Stimulated activated memory B cell treated with anti-CD40 and anti-IgM and Interleukin-4, amounts not matched to agents 10 μg/mL and 1 μg/mL and 100 μg/mL, for 72 hours (primary cell): Measurements from ENCODE around the gene KATNIP.

ENCODE experiments used
- ATAC-seq: fragments of 150-1000 bp; cut with Tn5 transposase; 2 replicates; pipeline ENCODE4 v1.10.0; 2021
- H3K27ac Mint-ChIP-seq: one replicate; pipeline ENCODE4 v1.8.0; 2022; ENCODE audit warnings: mild to moderate bottlenecking, mixed read lengths
- H3K27me3 Mint-ChIP-seq: one replicate; pipeline ENCODE4 v1.8.0; 2022; ENCODE audit warnings: mixed read lengths
- H3K36me3 Mint-ChIP-seq: one replicate; pipeline ENCODE4 v1.8.0; 2022; ENCODE audit warnings: mixed read lengths
- H3K4me1 Mint-ChIP-seq: one replicate; pipeline ENCODE4 v1.8.0; 2022; ENCODE audit warnings: mixed read lengths
- H3K4me3 Mint-ChIP-seq: one replicate; pipeline ENCODE4 v1.8.0; 2022; ENCODE audit warnings: mild to moderate bottlenecking, moderate library complexity, mixed read lengths
- H3K9me3 Mint-ChIP-seq: one replicate; pipeline ENCODE4 v1.8.0; 2022; ENCODE audit warnings: mixed read lengths

Gene KATNIP

DNA sequence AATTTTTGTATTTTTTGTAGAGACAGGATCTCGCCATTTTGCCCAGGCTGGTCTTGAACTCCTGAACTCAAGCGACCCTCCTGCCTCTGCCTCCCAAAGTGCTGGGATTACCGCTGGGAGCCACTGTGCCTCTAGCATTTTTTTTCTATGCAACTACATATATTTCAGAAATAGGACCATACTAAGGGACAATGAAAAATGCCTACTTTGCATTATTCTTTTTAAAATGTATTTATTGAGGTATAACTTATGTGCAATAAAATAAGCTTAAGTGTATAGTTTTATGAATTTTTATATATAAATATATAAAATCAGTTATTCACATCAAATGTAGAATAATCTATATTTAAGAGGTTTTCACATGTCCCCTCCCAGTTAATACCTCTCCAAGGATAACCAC, 38.1 kb downstream of the KATNIP start:
- peaks cover 8% of the 10 kb centered on the region for H3K9me3 Mint-ChIP-seq
- H3K4me3 Mint-ChIP-seq, result no peak overlapping the region
- no peaks in the 10 kb centered on the region for H3K27me3 Mint-ChIP-seq
- no peak for ATAC-seq
- no peaks in the 10 kb centered on the region for H3K4me1 Mint-ChIP-seq
- H3K36me3 Mint-ChIP-seq, result peaks cover 72% of the 10 kb centered on the region
- H3K27ac Mint-ChIP-seq, result no peak overlapping the region

DNA sequence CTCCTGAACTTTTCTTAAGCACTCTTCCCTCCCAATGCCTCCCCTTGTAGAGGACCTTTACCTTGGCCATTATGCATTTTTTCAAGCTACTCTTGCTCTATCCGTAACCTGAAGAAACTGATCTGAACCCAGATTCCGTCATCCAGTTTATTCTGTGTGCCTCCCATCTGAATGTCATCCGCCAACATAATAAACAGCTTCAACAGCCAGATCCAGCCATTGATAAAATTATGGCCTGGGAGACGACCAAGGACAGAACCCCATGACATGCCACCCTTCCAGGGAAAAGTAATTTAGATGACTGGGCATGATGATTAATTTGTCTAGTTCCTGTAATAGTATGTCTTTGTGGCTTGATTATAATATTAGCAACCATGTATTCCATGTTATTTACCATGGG, 41.9 kb downstream of the KATNIP start:
- H3K27me3 Mint-ChIP-seq, result no peaks in the 10 kb centered on the region
- H3K27ac Mint-ChIP-seq, result no peak overlapping the region
- no peaks in the 10 kb centered on the region for H3K9me3 Mint-ChIP-seq
- H3K4me1 Mint-ChIP-seq, result no peaks in the 10 kb centered on the region
- H3K36me3 Mint-ChIP-seq, result peaks cover 44% of the 10 kb centered on the region
- ATAC-seq, result no peak
- H3K4me3 Mint-ChIP-seq, result no peak overlapping the region

DNA sequence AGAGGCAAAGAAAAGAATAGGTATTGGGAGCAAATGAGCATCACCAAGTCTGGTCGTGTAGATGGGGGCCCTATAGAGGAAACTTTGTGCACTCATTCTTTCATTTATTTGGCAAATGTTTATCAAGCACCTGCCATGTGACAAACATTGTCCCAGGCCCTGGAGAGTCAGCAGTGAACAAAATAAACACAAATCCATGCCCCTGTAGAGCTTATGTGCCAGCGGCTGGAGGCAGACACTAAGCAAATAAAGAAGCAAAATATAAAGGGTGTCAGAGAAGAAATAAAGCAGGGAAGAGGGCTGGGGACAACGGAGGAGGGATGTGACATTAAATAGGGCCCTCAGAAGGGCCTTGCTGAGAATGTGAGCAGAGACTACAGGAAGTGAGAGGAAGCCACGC, 45.5 kb downstream of the KATNIP start:
- H3K4me3 Mint-ChIP-seq, result no peak overlapping the region
- ATAC-seq, result no peak
- no peaks in the 10 kb centered on the region for H3K9me3 Mint-ChIP-seq
- no peak overlapping the region for H3K27ac Mint-ChIP-seq
- H3K4me1 Mint-ChIP-seq, result no peaks in the 10 kb centered on the region
- H3K27me3 Mint-ChIP-seq, result no peaks in the 10 kb centered on the region
- H3K36me3 Mint-ChIP-seq, result peaks cover 23% of the 10 kb centered on the region

DNA sequence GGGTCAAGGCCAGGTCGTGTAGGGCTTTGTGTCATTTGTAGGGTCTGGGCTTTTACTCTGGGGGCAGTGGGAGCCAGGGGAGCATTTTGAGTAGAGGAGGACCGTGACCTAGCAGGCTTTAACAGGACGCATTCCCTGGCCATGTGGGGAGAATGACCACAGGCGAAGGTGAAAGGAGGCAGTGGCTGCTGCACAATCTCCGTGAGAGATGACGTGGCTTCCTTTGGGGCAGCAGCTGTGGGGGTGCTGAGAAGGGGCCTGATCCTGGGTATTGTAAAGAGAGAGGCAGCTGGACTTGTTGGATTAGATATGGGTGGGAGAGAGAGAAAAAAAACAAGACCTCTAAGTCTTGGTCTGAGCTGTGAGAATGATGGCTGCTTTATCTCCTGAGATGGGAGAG, 46.0 kb downstream of the KATNIP start:
- no peak for ATAC-seq
- H3K9me3 Mint-ChIP-seq, result no peaks in the 10 kb centered on the region
- H3K4me3 Mint-ChIP-seq, result no peak overlapping the region
- H3K27ac Mint-ChIP-seq, result no peak overlapping the region
- H3K4me1 Mint-ChIP-seq, result no peaks in the 10 kb centered on the region
- no peaks in the 10 kb centered on the region for H3K27me3 Mint-ChIP-seq
- H3K36me3 Mint-ChIP-seq, result peaks cover 18% of the 10 kb centered on the region

DNA sequence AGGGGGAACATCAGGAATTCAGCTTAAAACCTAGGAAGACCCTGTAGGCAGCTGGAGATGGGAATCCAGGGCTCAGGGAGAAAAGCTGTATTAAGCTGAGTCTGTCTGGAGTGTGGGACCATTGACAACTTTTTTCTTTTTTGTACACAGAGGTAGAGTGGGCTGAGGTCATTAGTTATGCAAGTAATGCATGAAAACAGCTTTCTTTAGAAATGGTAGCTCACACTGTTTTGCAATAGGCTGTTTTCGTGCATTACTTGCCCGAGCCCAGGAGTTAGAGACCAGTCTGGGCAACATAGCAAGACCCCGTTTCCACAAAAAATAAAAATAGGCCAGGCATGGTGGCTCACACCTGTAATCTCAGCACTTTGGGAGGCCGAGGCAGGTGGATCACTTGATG, 46.5 kb downstream of the KATNIP start:
- no peaks in the 10 kb centered on the region for H3K27me3 Mint-ChIP-seq
- no peaks in the 10 kb centered on the region for H3K4me1 Mint-ChIP-seq
- H3K9me3 Mint-ChIP-seq, result no peaks in the 10 kb centered on the region
- no peak overlapping the region for H3K27ac Mint-ChIP-seq
- H3K4me3 Mint-ChIP-seq, result no peak overlapping the region
- H3K36me3 Mint-ChIP-seq, result peaks cover 13% of the 10 kb centered on the region
- ATAC-seq, result no peak

DNA sequence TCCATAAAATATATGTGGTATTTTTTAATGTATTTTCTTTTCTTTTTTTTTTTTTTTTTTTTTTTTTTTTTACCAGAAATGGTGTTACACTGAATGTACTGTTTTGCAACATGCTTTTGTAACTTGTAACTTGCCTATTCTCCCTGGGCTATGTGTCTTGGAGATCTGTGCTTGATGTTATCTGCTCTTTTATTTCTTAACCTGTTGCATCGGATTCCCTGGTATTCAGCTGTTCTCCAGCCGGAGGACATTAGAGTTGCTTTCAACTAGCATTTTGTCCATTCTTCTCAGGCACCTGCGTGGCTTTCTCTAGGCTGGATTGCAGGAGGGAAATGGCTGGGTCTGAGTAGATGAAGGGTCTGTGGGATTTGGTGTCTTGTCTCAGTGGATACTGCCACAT, 47.4 kb downstream of the KATNIP start:
- Mint-ChIP-seq H3K9me3 (no peaks in the 10 kb centered on the region), H3K27me3 (no peaks in the 10 kb centered on the region), H3K27ac (no peak overlapping the region), H3K4me3 (no peak overlapping the region), H3K36me3 (peaks cover 7% of the 10 kb centered on the region), H3K4me1 (no peaks in the 10 kb centered on the region)
- ATAC-seq, result no peak

DNA sequence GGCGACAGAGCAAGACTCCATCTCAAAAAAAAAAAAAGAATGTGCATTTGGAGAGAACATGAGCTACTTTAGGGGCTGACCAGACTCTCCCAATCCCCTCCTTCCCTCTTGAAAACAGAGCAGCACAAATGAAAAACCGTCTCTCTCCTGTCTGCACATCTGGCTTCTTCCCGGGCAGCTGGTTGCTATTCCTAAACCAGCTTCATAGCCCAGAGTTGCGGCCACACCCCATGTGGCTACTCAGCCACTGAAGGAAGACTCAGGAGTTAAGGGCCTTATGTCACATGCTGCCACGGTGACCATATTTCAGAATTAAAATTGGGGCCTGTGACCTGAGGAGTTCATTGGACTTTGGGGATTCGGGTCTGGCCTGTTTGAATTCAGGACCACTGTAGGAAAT, 48.3 kb downstream of the KATNIP start:
- Mint-ChIP-seq H3K36me3 (peaks cover 7% of the 10 kb centered on the region), H3K27me3 (no peaks in the 10 kb centered on the region), H3K4me3 (no peak overlapping the region), H3K27ac (no peak overlapping the region), H3K4me1 (no peaks in the 10 kb centered on the region), H3K9me3 (no peaks in the 10 kb centered on the region)
- ATAC-seq, result no peak

DNA sequence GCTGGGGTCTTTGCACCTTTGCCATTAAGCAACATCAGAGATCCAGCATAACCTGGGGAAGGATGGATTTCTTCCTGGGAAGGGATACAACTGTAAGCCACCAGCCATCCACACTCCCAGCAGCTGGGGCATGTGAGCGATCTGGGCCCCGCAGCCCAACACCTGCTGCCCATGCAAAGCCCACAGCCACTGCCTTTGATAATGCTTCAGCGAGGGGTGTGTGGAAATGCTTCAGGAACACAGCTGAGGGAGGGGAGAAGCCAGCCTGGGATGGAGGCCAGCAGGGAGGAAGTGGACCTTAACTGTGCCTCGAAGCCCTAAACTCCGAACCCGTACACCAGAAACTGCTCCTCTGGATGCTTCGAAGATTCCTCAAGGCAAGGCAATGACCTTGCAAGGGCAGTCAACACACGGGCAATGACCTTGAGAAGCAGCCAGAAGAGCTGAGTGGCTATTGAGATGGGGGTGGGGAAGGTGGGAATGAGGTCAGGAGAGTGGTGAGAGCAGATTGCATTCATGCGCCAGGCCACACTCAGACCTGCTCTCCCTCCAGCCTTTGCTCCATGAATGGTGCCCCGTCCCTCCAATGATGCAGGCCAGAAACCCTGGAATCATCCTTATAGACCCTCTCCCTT, 49.1 kb downstream of the KATNIP start:
- no peak for ATAC-seq
- H3K27me3 Mint-ChIP-seq, result no peaks in the 10 kb centered on the region
- no peaks in the 10 kb centered on the region for H3K9me3 Mint-ChIP-seq
- H3K4me3 Mint-ChIP-seq, result no peak overlapping the region
- H3K36me3 Mint-ChIP-seq, result peaks cover 7% of the 10 kb centered on the region
- no peak overlapping the region for H3K27ac Mint-ChIP-seq
- no peaks in the 10 kb centered on the region for H3K4me1 Mint-ChIP-seq

DNA sequence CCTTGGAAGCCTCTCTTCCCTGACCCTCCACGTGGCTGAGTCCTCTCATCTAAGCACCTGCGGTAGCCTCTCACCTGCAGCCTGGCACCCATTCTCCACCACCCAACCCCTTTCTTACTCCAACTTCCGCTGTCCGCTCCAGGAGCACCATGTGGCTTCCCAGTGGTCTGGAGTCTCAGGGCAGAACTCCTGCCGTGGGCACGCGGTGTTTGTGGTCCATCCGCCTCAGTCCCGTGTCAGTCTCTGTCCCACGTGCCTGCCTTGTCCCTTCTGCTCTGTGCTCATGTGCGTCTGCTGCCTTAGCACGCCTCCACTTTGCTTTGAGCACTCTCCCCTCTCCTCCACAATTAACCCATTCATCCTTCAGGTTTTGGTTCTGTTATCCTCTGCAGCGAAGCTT, 49.7 kb downstream of the KATNIP start:
- H3K4me1 Mint-ChIP-seq, result no peaks in the 10 kb centered on the region
- H3K4me3 Mint-ChIP-seq, result no peak overlapping the region
- ATAC-seq, result no peak
- H3K27me3 Mint-ChIP-seq, result no peaks in the 10 kb centered on the region
- peaks cover 7% of the 10 kb centered on the region for H3K36me3 Mint-ChIP-seq
- no peaks in the 10 kb centered on the region for H3K9me3 Mint-ChIP-seq
- H3K27ac Mint-ChIP-seq, result no peak overlapping the region
